ENCODE results near the gene GORAB. TPM values are rescaled to one million over a fixed set of nuclear protein-coding genes. Genes with fewer than 3 reads are reported as not detected.

Gene GORAB
- total RNA-seq, 1 donor, result 18.1 TPM

GRCh38 chr1:170536924-170537551 is 5.1 kb downstream of the GORAB start:
- no peak overlapping the region for H3K4me3 ChIP-seq (ENCODE audit: low read depth, low read length)
- DNase-seq (ENCODE audit: low read depth), result no peak
- no peak for TF ChIP-seq CTCF (IDR thresholded peaks at IDR 0.05; ENCODE audit: insufficient read depth, low read depth, low read length)

- no peak overlapping the region for H3K4me3 ChIP-seq (ENCODE audit: low read depth, low read length)
- TF ChIP-seq CTCF (IDR thresholded peaks at IDR 0.05; ENCODE audit: insufficient read depth, low read depth, low read length), result no peak
- DNase-seq (ENCODE audit: low read depth), result peak; percentile 51
Observed at GRCh38 chr1:170537798-170538503, 6.0 kb downstream of the GORAB start.

- H3K4me3 ChIP-seq (ENCODE audit: low read depth, low read length), result no peak overlapping the region
- DNase-seq (ENCODE audit: low read depth), result no peak
- no peak for TF ChIP-seq CTCF (IDR thresholded peaks at IDR 0.05; ENCODE audit: insufficient read depth, low read depth, low read length)
Observed at GRCh38 chr1:170538687-170539086, 6.7 kb downstream of the GORAB start.

GRCh38 chr1:170539154-170539553 is 7.2 kb downstream of the GORAB start:
- no peak for DNase-seq (ENCODE audit: low read depth)
- H3K4me3 ChIP-seq (ENCODE audit: low read depth, low read length), result no peak overlapping the region
- TF ChIP-seq CTCF (IDR thresholded peaks at IDR 0.05; ENCODE audit: insufficient read depth, low read depth, low read length), result no peak

GRCh38 chr1:170544624-170545023 is 12.7 kb downstream of the GORAB start:
- TF ChIP-seq CTCF (IDR thresholded peaks at IDR 0.05; ENCODE audit: insufficient read depth, low read depth, low read length), result no peak
- DNase-seq (ENCODE audit: low read depth), result no peak
- H3K4me3 ChIP-seq (ENCODE audit: low read depth, low read length), result no peak overlapping the region

- H3K4me3 ChIP-seq (ENCODE audit: low read depth, low read length), result no peak overlapping the region
- peak; percentile 93 for DNase-seq (ENCODE audit: low read depth)
- TF ChIP-seq CTCF (IDR thresholded peaks at IDR 0.05; ENCODE audit: insufficient read depth, low read depth, low read length), result no peak
Observed at GRCh38 chr1:170545476-170545875, 13.5 kb downstream of the GORAB start.
